Measurements from ENCODE around the gene RRP12.

GRCh38 chr10:97331153-97331703 lies 69.9 kb downstream of the RRP12 start:
- TF ChIP-seq CTCF (IDR thresholded peaks at IDR 0.05 in 2 of 3, conservative IDR thresholded peaks at IDR 0.05 in 1 of 3; ENCODE audit: insufficient read depth in 2 of 3, low read depth in 1 of 3, low read length in 3 of 3) (no peak), ZBTB34 (CRISPR knock-in tag; IDR thresholded peaks at IDR 0.05) (no peak), ZBTB8A (IDR thresholded peaks at IDR 0.05; ENCODE audit: partially characterized antibody) (no peak), GTF2F1 (IDR thresholded peaks at IDR 0.05; ENCODE audit: low read depth, low read length) (no peak), SMAD4 (CRISPR knock-in tag; conservative IDR thresholded peaks at IDR 0.05) (no peak), CHD2 (IDR thresholded peaks at IDR 0.05; ENCODE audit: low read depth, low read length) (no peak), MTF1 (CRISPR knock-in tag; IDR thresholded peaks at IDR 0.05; ENCODE audit: borderline replicate concordance) (no peak), POLR2A (conservative IDR thresholded peaks at IDR 0.05) (no peak)

Data from K562 (cell line).